ENCODE measurements around the gene SLX4IP. TPM values are rescaled to one million over a fixed set of nuclear protein-coding genes. Genes with fewer than 3 reads are reported as not detected.
A peak's percentile ranks its signal among the peaks of the same experiment; 100 is the strongest.
"Not testable (repeated sequence)": the region's sequence is repeated elsewhere in the genome, so short reads cannot be mapped to it uniquely, and the experiment has no call there.

SLX4IP gene
- total RNA-seq, 1 donor from 2014 or later, result 2.6 TPM

DNA sequence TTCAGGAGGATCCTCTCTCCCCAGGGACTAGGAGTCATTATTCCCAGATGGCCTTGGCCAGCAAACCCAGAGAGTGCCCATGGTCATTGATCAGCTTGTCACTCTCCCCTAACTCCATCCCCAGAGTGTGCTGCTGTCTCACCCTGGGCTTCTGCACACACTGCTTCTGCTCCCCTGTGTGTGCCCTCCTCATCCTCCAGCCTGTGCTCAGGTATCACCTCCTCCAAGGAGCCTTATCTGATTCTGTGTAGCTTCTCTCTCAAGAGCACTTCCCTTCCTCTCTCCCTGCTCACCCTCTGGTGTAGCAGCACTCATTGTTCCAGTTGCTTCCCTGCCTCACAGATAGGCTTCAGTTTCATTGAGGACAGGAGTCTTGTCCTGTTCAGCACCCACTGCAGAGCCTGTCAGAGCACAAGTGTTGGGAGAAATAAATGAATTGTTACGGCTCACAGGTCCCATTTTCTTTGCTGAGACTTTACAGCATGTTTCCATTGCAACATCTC, 136.3 kb downstream of the SLX4IP start:
- no peak for DNase-seq (ENCODE audit: low read depth in 2 of 2)

GRCh38 chr20:10572853-10573252, 137.7 kb downstream of the SLX4IP start:
- DNase-seq (ENCODE audit: low read depth in 2 of 2), result no peak

DNA sequence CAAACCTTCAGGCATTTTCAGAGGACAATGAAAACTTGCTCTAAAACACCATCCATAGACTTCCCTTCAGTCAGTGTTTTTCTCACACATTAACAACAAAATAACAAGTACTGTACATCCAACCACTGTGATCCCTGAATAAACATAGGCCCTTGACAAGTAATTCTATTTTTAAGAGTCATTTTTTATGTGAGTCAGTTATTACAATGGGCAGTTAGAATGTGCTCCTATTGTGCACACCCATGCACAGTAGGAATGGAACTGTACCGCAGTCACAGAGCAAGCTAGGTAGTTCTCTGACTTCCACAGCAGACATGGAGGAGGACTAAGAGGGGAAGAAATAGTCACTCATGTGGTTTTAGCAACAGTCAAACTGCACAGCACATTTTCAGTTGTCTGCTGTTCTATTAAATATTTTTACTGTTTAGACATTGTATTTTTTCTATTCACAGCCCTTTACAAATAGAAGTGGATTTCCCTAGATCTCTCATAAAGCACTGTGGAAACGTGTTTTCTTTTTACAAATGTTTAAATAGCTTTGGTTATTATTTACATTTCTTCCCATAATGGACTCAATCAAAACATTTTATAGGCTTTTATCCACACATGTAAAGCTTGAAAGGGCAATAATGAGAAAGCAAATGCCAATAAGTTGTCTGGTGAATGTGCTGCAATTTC, 138.3 kb downstream of the SLX4IP start:
- peak; percentile 42 to 62 for DNase-seq (ENCODE audit: low read depth in 2 of 2)

GRCh38 chr20:10573951-10574339, 138.8 kb downstream of the SLX4IP start:
- DNase-seq (ENCODE audit: low read depth in 2 of 2), result no peak

DNA sequence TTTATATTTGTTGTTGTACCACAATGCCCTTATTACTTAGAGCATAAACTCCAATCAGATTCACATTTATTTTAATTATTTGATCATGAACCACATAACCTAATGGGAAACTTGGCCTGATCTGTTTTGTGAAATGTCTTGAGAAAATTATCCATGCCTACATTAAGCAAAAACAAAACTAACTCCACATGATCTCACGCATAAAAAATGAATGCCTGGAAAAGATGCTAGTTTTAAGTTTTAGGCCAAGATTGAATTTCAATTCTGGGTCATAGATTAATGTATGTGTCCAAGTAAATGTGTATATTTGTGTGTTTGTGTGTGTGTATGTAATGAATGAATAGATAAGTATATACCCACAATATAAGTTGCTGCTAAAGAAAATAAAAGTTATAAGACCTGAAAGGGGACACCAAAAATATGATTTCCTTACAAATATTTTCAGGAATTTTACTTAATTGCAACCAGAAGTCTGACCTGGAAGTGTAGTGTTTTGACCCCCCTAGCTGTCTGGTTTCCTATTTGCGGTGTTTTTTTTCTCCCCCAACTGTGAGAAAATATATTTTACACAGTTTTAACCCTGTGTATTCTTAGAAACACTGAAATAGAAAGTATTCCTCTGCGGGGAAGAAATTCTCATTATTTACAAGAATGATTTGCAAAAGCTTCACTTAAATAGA, 141.4 kb downstream of the SLX4IP start:
- no peak for DNase-seq (ENCODE audit: low read depth in 2 of 2)

- DNase-seq (ENCODE audit: low read depth in 2 of 2), result no peak
Observed at GRCh38 chr20:10577648-10578047, 142.5 kb downstream of the SLX4IP start.

- peak; percentile 68 to 82 for DNase-seq (ENCODE audit: low read depth in 2 of 2)
Observed at GRCh38 chr20:10578607-10579006, 143.5 kb downstream of the SLX4IP start.

DNA sequence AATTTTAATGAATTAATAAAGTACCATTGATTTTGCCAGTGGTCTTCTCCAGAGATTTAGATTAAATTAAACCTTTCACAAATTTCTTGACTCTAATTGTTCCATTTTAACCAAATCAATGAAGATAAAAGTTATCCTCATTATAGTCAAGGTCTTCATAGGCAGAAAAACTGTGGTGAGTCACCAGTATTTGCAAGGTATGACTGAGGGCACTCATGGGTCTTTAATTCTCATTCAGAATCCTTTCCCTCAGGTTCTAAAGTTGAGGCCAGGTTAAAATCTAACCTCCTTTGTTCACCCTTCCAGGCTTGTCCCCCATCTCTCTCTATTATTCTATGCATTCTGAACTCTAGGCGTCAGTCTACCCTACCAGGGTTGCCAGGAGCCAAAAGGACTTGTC, 144.8 kb downstream of the SLX4IP start:
- DNase-seq (ENCODE audit: low read depth in 2 of 2), result no peak

- no peak for DNase-seq (ENCODE audit: low read depth in 2 of 2)
Observed at GRCh38 chr20:10580700-10581099, 145.6 kb downstream of the SLX4IP start.

GRCh38 chr20:10581823-10582222, 146.7 kb downstream of the SLX4IP start:
- no peak for DNase-seq (ENCODE audit: low read depth in 2 of 2)

- no peak for DNase-seq (ENCODE audit: low read depth in 2 of 2)
Observed at GRCh38 chr20:10584371-10584770, 149.3 kb downstream of the SLX4IP start.

DNA sequence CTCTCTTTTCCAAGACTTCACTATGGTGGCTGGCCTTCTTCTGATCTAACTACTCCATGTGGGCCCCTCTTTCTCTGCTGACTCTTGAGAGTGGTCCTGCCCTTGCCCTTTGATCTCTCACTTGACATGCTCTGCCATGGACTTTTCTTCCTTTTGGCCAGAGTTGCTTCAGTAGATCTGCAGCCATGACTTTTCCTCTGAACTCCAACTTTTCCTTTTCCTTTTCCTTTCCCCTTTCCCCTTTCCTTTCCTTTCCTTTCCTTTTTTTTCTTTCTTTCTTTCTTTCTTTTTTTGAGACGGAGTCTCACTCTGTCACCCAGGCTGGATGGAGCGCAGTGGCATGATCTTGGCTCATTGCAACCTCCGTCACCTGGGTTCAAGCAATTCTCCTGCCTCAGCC, 150.2 kb downstream of the SLX4IP start:
- no peak for DNase-seq (ENCODE audit: low read depth in 2 of 2)

DNA sequence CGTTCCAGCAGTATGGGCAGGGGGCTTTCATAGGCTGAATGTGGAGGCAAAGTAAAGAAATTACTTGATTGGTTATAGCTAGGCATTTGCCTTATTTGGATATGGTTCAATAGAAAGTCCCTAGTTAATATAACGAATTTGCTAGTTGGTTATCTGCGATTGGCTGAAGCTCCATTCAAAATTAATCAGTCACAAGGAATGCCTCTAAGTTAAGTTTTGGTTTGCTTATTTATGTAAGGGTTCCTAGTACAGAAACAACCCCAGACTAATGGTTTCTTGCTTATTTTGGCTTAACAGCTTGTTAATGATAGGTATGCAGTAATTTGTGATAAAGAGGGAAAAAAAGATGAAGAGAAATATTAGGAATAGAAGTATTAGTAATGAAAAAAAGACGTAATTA, 151.2 kb downstream of the SLX4IP start:
- DNase-seq (ENCODE audit: low read depth in 2 of 2), result no peak

GRCh38 chr20:10590446-10590845, 155.3 kb downstream of the SLX4IP start:
- not testable (repeated sequence) for DNase-seq (ENCODE audit: low read depth in 2 of 2)

- no peak for DNase-seq (ENCODE audit: low read depth in 2 of 2)
Observed at GRCh38 chr20:10590950-10591671, 156.0 kb downstream of the SLX4IP start.

GRCh38 chr20:10591946-10592521, 156.9 kb downstream of the SLX4IP start:
- DNase-seq (ENCODE audit: low read depth in 2 of 2), result peak in 1 of 2 donors; percentile 45

DNA sequence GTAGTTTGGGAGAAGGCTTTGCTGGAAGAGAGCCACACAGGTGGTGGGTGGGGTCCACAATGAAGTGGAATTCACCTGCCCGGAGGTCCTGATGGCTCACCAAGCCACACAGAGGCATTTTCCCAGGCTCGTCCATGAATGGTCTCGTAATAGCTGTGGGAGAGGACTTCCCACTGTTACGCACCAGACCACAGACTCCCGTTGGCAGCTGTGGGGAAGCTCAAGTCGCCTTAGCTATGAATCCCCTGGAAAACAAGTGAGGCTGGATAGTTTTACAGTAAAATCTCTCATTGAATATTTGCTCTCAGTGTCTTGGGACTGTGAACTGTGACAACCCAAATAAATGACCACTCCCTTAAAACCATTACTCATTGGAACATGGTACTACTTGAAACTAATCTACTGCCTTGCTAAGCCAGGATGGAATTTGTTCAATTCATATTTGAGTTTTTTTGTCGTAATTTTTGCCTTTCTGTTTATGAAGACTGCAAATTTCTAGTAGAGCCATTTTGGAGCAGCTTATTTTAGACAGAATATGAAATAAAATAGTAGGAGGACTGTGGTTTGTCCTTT, 159.3 kb downstream of the SLX4IP start:
- DNase-seq (ENCODE audit: low read depth in 2 of 2), result no peak

- no peak for DNase-seq (ENCODE audit: low read depth in 2 of 2)
Observed at GRCh38 chr20:10595266-10595665, 160.2 kb downstream of the SLX4IP start.

GRCh38 chr20:10595985-10596384, 160.9 kb downstream of the SLX4IP start:
- DNase-seq (ENCODE audit: low read depth in 2 of 2), result no peak

GRCh38 chr20:10596710-10597121, 161.6 kb downstream of the SLX4IP start:
- peak; percentile 83 to 86 for DNase-seq (ENCODE audit: low read depth in 2 of 2)

- no peak for DNase-seq (ENCODE audit: low read depth in 2 of 2)
Observed at GRCh38 chr20:10597637-10598036, 162.5 kb downstream of the SLX4IP start.
